Measurements from ENCODE around the gene EFNA5. TPM values are rescaled to one million over a fixed set of nuclear protein-coding genes. Genes with fewer than 3 reads are reported as not detected.
"Not testable (repeated sequence)": the region's sequence is repeated elsewhere in the genome, so short reads cannot be mapped to it uniquely, and the experiment has no call there.

Gene EFNA5
- total RNA-seq, 1 donor from 2014 or later: 12.0 TPM

- no peak for DNase-seq (ENCODE audit: low spot score, unreplicated experiment)
- H3K36me3 Mint-ChIP-seq (ENCODE audit: insufficient read depth): peaks cover 1% of the 10 kb centered on the region
- H3K27me3 Mint-ChIP-seq: no peaks in the 10 kb centered on the region
- H3K4me3 Mint-ChIP-seq (ENCODE audit: low read depth): no peak overlapping the region
- H3K4me1 Mint-ChIP-seq (ENCODE audit: low read depth): peaks cover 10% of the 10 kb centered on the region
- no peak overlapping the region for H3K27ac Mint-ChIP-seq
- no peak for TF ChIP-seq CTCF (IDR thresholded peaks at IDR 0.05; ENCODE audit: unreplicated experiment)
- H3K9me3 Mint-ChIP-seq (ENCODE audit: low read depth): peaks cover 6% of the 10 kb centered on the region
Measured at GRCh38 chr5:107496466-107496865, 174.3 kb downstream of the EFNA5 start.

GRCh38 chr5:107494129-107494528, 176.6 kb downstream of the EFNA5 start:
- H3K27ac Mint-ChIP-seq; DNase-seq (ENCODE audit: low spot score, unreplicated experiment); H3K36me3 Mint-ChIP-seq (ENCODE audit: insufficient read depth); H3K9me3 Mint-ChIP-seq (ENCODE audit: low read depth); H3K4me3 Mint-ChIP-seq (ENCODE audit: low read depth); H3K27me3 Mint-ChIP-seq; H3K4me1 Mint-ChIP-seq (ENCODE audit: low read depth): not testable (repeated sequence)

DNA sequence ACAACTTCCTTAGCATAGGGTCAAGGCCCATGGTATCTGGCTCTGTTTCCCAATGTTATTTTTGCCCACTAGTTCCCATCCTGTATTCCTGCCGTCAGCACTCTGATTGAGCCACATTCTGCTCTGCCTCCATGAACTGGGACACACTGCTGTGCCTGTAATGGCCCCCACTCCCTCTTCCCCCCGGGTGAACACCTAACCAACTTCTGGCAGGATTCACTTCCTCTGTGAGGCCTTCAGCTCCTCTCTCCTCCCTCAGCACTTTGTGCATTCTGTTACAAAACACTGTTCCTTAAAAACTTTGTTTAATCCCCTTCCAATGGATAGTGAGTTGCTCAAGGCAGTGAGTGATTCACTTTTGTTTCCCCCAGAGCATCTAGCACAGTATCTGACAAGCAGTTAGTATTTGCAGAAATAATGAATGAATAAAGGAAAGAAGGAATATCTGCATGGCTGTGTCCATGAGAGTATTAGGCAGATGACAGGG, 183.6 kb downstream of the EFNA5 start:
- Mint-ChIP-seq H3K4me3 (ENCODE audit: low read depth) (no peak overlapping the region), H3K4me1 (ENCODE audit: low read depth) (peaks cover 9% of the 10 kb centered on the region), H3K27me3 (no peaks in the 10 kb centered on the region), H3K27ac (no peak overlapping the region), H3K36me3 (ENCODE audit: insufficient read depth) (no peaks in the 10 kb centered on the region), H3K9me3 (ENCODE audit: low read depth) (no peaks in the 10 kb centered on the region)
- DNase-seq (ENCODE audit: low spot score, unreplicated experiment): no peak
- TF ChIP-seq CTCF (IDR thresholded peaks at IDR 0.05; ENCODE audit: unreplicated experiment): no peak

GRCh38 chr5:107486489-107486888, 184.2 kb downstream of the EFNA5 start:
- no peak for TF ChIP-seq CTCF (IDR thresholded peaks at IDR 0.05; ENCODE audit: unreplicated experiment)
- Mint-ChIP-seq H3K27me3 (no peaks in the 10 kb centered on the region), H3K36me3 (ENCODE audit: insufficient read depth) (no peaks in the 10 kb centered on the region), H3K4me1 (ENCODE audit: low read depth) (peaks cover 9% of the 10 kb centered on the region), H3K27ac (no peak overlapping the region), H3K9me3 (ENCODE audit: low read depth) (no peaks in the 10 kb centered on the region), H3K4me3 (ENCODE audit: low read depth) (no peak overlapping the region)
- no peak for DNase-seq (ENCODE audit: low spot score, unreplicated experiment)

- H3K27ac Mint-ChIP-seq: no peak overlapping the region
- H3K36me3 Mint-ChIP-seq (ENCODE audit: insufficient read depth): no peaks in the 10 kb centered on the region
- no peak for DNase-seq (ENCODE audit: low spot score, unreplicated experiment)
- H3K9me3 Mint-ChIP-seq (ENCODE audit: low read depth): no peaks in the 10 kb centered on the region
- peaks cover 9% of the 10 kb centered on the region for H3K4me1 Mint-ChIP-seq (ENCODE audit: low read depth)
- TF ChIP-seq CTCF (IDR thresholded peaks at IDR 0.05; ENCODE audit: unreplicated experiment): no peak
- H3K27me3 Mint-ChIP-seq: no peaks in the 10 kb centered on the region
- H3K4me3 Mint-ChIP-seq (ENCODE audit: low read depth): no peak overlapping the region
Measured at GRCh38 chr5:107485184-107485583, 185.6 kb downstream of the EFNA5 start.

- DNase-seq (ENCODE audit: low spot score, unreplicated experiment): no peak
- Mint-ChIP-seq H3K36me3 (ENCODE audit: insufficient read depth) (no peaks in the 10 kb centered on the region), H3K27ac (no peak overlapping the region), H3K4me3 (ENCODE audit: low read depth) (no peak overlapping the region), H3K4me1 (ENCODE audit: low read depth) (peaks cover 9% of the 10 kb centered on the region), H3K27me3 (no peaks in the 10 kb centered on the region), H3K9me3 (ENCODE audit: low read depth) (no peaks in the 10 kb centered on the region)
- no peak for TF ChIP-seq CTCF (IDR thresholded peaks at IDR 0.05; ENCODE audit: unreplicated experiment)
Measured at GRCh38 chr5:107484281-107484680, 186.5 kb downstream of the EFNA5 start.

Measured in progenitor cell of endocrine pancreas (in vitro differentiated cells).